Measurements from ENCODE around the gene OR6C68. TPM values are rescaled to one million over a fixed set of nuclear protein-coding genes. Genes with fewer than 3 reads are reported as not detected.
"Not testable (repeated sequence)": the region's sequence is repeated elsewhere in the genome, so short reads cannot be mapped to it uniquely, and the experiment has no call there.

The OR6C68 gene
- total RNA-seq = not detected in 3 replicates
- long read RNA-seq = 0 reads

- H3K27ac Mint-ChIP-seq (ENCODE audit: unreplicated experiment) = no peak within 1 kb of the TSS
- H3K9me3 Mint-ChIP-seq (ENCODE audit: low read depth) = no peaks in the 10 kb centered on the region
- TF ChIP-seq, protein P1, sequence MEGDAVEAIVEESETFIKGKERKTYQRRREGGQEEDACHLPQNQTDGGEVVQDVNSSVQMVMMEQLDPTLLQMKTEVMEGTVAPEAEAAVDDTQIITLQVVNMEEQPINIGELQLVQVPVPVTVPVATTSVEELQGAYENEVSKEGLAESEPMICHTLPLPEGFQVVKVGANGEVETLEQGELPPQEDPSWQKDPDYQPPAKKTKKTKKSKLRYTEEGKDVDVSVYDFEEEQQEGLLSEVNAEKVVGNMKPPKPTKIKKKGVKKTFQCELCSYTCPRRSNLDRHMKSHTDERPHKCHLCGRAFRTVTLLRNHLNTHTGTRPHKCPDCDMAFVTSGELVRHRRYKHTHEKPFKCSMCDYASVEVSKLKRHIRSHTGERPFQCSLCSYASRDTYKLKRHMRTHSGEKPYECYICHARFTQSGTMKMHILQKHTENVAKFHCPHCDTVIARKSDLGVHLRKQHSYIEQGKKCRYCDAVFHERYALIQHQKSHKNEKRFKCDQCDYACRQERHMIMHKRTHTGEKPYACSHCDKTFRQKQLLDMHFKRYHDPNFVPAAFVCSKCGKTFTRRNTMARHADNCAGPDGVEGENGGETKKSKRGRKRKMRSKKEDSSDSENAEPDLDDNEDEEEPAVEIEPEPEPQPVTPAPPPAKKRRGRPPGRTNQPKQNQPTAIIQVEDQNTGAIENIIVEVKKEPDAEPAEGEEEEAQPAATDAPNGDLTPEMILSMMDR (IDR thresholded peaks at IDR 0.05) = no peak
- no peaks in the 10 kb centered on the region for H3K36me3 Mint-ChIP-seq (ENCODE audit: low read depth)
- no peak within 1 kb of the TSS for H3K4me3 Mint-ChIP-seq (ENCODE audit: unreplicated experiment)
- DNase-seq (ENCODE audit: low spot score) = no peak
- H3K4me1 Mint-ChIP-seq (ENCODE audit: low read depth) = no peaks in the 10 kb centered on the region
- H3K27me3 Mint-ChIP-seq (ENCODE audit: low read depth) = no peaks in the 10 kb centered on the region
These were observed at the start of gene OR6C68 for GRCh38 chr12:55492078-55492477. Gene OR6C68 (plus strand): TSS chr12:55492378. CDS start chr12:55492378, 0 bp downstream.

- Mint-ChIP-seq H3K27ac (ENCODE audit: unreplicated experiment) (no peak within 1 kb of the TSS), H3K4me3 (ENCODE audit: unreplicated experiment) (no peak within 1 kb of the TSS), H3K4me1 (ENCODE audit: low read depth) (no peaks in the 10 kb centered on the region), H3K36me3 (ENCODE audit: low read depth) (no peaks in the 10 kb centered on the region), H3K27me3 (ENCODE audit: low read depth) (peaks cover 3% of the 10 kb centered on the region), H3K9me3 (ENCODE audit: low read depth) (peaks cover 20% of the 10 kb centered on the region)
- DNase-seq (ENCODE audit: low spot score) = no peak
- TF ChIP-seq, protein P1 (IDR thresholded peaks at IDR 0.05) = no peak
These were observed 48.4 kb upstream of the OR6C68 start, which contains the start of gene OR6C2 for GRCh38 chr12:55443776-55444175. Gene OR6C2 (plus strand): TSS chr12:55444076. CDS start chr12:55452214, 8,138 bp downstream.

GRCh38 chr12:55445357-55445756 lies 46.8 kb upstream of the OR6C68 start:
- H3K27ac Mint-ChIP-seq (ENCODE audit: unreplicated experiment) = no peak overlapping the region
- no peaks in the 10 kb centered on the region for H3K36me3 Mint-ChIP-seq (ENCODE audit: low read depth)
- H3K9me3 Mint-ChIP-seq (ENCODE audit: low read depth) = peaks cover 13% of the 10 kb centered on the region
- TF ChIP-seq, protein P1 (IDR thresholded peaks at IDR 0.05) = no peak
- H3K4me3 Mint-ChIP-seq (ENCODE audit: unreplicated experiment) = no peak overlapping the region
- peaks cover 3% of the 10 kb centered on the region for H3K27me3 Mint-ChIP-seq (ENCODE audit: low read depth)
- no peaks in the 10 kb centered on the region for H3K4me1 Mint-ChIP-seq (ENCODE audit: low read depth)
- no peak for DNase-seq (ENCODE audit: low spot score)

GRCh38 chr12:55446326-55446725 lies 45.9 kb upstream of the OR6C68 start:
- H3K4me3 Mint-ChIP-seq (ENCODE audit: unreplicated experiment) = no peak overlapping the region
- peaks cover 3% of the 10 kb centered on the region for H3K27me3 Mint-ChIP-seq (ENCODE audit: low read depth)
- DNase-seq (ENCODE audit: low spot score) = no peak
- no peak overlapping the region for H3K27ac Mint-ChIP-seq (ENCODE audit: unreplicated experiment)
- peaks cover 7% of the 10 kb centered on the region for H3K9me3 Mint-ChIP-seq (ENCODE audit: low read depth)
- no peaks in the 10 kb centered on the region for H3K36me3 Mint-ChIP-seq (ENCODE audit: low read depth)
- TF ChIP-seq, protein P1 (IDR thresholded peaks at IDR 0.05) = no peak
- H3K4me1 Mint-ChIP-seq (ENCODE audit: low read depth) = no peaks in the 10 kb centered on the region

DNA sequence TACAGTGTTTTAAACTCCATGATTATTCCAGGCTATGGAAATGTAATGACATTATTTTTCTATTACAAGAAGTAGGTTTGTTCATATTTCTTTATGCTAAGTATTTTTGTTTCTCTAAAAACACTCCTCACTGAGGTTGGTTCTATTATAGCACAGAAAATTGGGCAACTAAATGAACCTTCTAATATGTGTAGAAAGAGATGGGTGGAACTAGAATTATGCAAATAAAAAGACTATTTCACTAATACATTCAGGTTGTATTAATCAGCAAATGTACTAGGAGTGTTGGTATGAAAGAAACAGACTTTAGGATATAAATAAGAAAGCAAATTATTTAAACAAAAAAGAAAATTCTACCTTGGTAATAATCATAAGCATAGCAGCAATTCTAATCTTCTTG lies 43.4 kb upstream of the OR6C68 start:
- Mint-ChIP-seq H3K36me3 (ENCODE audit: low read depth) (no peaks in the 10 kb centered on the region), H3K27ac (ENCODE audit: unreplicated experiment) (no peak overlapping the region), H3K9me3 (ENCODE audit: low read depth) (no peaks in the 10 kb centered on the region), H3K27me3 (ENCODE audit: low read depth) (peaks cover 2% of the 10 kb centered on the region), H3K4me1 (ENCODE audit: low read depth) (no peaks in the 10 kb centered on the region), H3K4me3 (ENCODE audit: unreplicated experiment) (no peak overlapping the region)
- DNase-seq (ENCODE audit: low spot score) = no peak
- TF ChIP-seq, protein P1 (IDR thresholded peaks at IDR 0.05) = no peak

- not testable (repeated sequence) for H3K36me3 Mint-ChIP-seq (ENCODE audit: low read depth); H3K4me3 Mint-ChIP-seq (ENCODE audit: unreplicated experiment); DNase-seq (ENCODE audit: low spot score); H3K9me3 Mint-ChIP-seq (ENCODE audit: low read depth); H3K27ac Mint-ChIP-seq (ENCODE audit: unreplicated experiment); H3K4me1 Mint-ChIP-seq (ENCODE audit: low read depth)
- H3K27me3 Mint-ChIP-seq (ENCODE audit: low read depth) = peaks cover 24% of the 10 kb centered on the region
These were observed 27.3 kb upstream of the OR6C68 start for GRCh38 chr12:55464926-55465325.

Data from chondrocyte (in vitro differentiated cells).